ENCODE data around the gene ARHGAP12. TPM values are rescaled to one million over a fixed set of nuclear protein-coding genes. Genes with fewer than 3 reads are reported as not detected.

The ARHGAP12 gene
- total RNA-seq, 1 donor from 2014 or later, result 68.9 TPM

DNA sequence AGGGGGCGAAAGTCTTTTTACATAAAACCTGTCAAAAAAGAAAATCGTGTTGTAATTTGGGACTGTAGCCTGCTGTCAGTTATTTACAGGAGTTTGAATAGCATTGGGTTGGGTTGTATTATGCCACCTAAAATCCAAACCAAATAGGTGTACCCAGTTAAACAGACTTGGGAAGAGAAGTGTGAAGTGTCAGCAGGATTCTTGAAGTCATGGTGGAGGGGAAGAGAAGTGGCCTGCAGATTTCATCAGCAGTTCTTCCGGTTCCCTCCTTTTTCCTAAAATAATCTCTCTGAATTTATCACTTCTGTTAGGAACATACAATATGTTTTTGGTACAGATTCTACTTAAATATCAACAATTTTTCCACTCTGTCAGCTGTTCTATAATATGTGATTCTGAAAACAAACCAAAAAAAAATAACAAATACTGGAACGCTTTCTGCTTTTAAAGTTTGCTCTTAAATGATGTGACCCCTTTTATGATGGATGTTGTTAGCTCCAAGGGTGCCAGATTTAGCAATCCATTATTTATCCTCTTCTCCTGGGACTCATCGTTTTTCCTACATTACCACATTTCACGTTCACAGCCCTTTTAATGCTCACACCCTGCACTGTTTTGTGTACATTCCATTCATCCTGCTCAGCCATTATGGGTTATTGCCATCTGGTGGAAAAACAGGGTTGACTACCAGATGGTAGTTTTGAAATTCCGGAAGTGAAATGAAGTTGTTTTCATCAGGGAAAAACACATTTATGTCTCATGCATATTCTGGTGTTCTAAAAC, 18.7 kb upstream of the ARHGAP12 start:
- Mint-ChIP-seq H3K9me3 (peaks cover 4% of the 10 kb centered on the region), H3K27ac (no peak overlapping the region), H3K4me1 (peaks cover 15% of the 10 kb centered on the region), H3K4me3 (no peak overlapping the region), H3K36me3 (no peaks in the 10 kb centered on the region), H3K27me3 (ENCODE audit: insufficient read depth, low read depth) (peaks cover 2% of the 10 kb centered on the region)
- H3K36me3 ChIP-seq, result no peaks in the 10 kb centered on the region
- H3K4me3 ChIP-seq, result no peak overlapping the region
- peaks cover 10% of the 10 kb centered on the region for H3K4me1 ChIP-seq
- H3K9me3 ChIP-seq (ENCODE audit: low read depth), result no peaks in the 10 kb centered on the region
- no peak for DNase-seq (ENCODE audit: low spot score)
- no peaks in the 10 kb centered on the region for H3K79me2 ChIP-seq (ENCODE audit: low read depth)
- H2AFZ ChIP-seq (replicated peaks), result no peak overlapping the region
- TF ChIP-seq EZH2phosphoT487 (IDR thresholded peaks at IDR 0.05) (no peak), EZH2 (IDR thresholded peaks at IDR 0.05) (no peak)
- TF ChIP-seq, protein P1, sequence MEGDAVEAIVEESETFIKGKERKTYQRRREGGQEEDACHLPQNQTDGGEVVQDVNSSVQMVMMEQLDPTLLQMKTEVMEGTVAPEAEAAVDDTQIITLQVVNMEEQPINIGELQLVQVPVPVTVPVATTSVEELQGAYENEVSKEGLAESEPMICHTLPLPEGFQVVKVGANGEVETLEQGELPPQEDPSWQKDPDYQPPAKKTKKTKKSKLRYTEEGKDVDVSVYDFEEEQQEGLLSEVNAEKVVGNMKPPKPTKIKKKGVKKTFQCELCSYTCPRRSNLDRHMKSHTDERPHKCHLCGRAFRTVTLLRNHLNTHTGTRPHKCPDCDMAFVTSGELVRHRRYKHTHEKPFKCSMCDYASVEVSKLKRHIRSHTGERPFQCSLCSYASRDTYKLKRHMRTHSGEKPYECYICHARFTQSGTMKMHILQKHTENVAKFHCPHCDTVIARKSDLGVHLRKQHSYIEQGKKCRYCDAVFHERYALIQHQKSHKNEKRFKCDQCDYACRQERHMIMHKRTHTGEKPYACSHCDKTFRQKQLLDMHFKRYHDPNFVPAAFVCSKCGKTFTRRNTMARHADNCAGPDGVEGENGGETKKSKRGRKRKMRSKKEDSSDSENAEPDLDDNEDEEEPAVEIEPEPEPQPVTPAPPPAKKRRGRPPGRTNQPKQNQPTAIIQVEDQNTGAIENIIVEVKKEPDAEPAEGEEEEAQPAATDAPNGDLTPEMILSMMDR (IDR thresholded peaks at IDR 0.05), result no peak
- no peak overlapping the region for H3K4me2 ChIP-seq
- no peaks in the 10 kb centered on the region for H4K20me1 ChIP-seq (ENCODE audit: low read depth)
- H3K27ac ChIP-seq, result no peak overlapping the region
- peaks cover 4% of the 10 kb centered on the region for H3F3A ChIP-seq (ENCODE audit: low read depth)
- no peaks in the 10 kb centered on the region for H3K27me3 ChIP-seq
- H3K9ac ChIP-seq, result no peak overlapping the region

DNA sequence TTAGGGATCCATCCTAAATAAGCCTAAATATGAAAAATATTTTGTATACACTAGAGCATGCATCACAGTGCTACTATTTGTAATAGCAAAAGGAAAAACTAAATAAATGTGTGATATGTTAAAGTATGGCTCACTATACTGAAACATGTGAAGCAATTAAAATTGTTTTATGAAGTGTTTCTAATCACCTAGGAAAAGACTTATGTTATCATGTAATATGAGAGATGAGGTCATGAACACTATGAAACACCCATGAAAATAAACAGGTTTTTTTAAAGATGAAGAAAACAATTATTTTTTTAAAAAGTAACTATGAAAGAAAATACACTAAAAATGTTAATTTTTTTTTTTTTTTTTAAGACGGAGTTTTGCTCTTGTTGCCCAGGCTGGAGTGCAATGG, 16.8 kb upstream of the ARHGAP12 start:
- TF ChIP-seq EZH2phosphoT487 (IDR thresholded peaks at IDR 0.05), result no peak
- no peak for TF ChIP-seq EZH2 (IDR thresholded peaks at IDR 0.05)
- TF ChIP-seq, protein P1 (IDR thresholded peaks at IDR 0.05), result no peak
- H3K4me2 ChIP-seq, result no peak overlapping the region
- no peaks in the 10 kb centered on the region for H3K9me3 ChIP-seq (ENCODE audit: low read depth)
- no peaks in the 10 kb centered on the region for H3K27me3 ChIP-seq
- peaks cover 2% of the 10 kb centered on the region for H3K9me3 Mint-ChIP-seq
- no peaks in the 10 kb centered on the region for H3K79me2 ChIP-seq (ENCODE audit: low read depth)
- H3K4me3 ChIP-seq, result no peak overlapping the region
- DNase-seq (ENCODE audit: low spot score), result no peak
- H3K9ac ChIP-seq, result no peak overlapping the region
- no peak overlapping the region for H3K27ac ChIP-seq
- peaks cover 29% of the 10 kb centered on the region for H3K4me1 Mint-ChIP-seq
- no peaks in the 10 kb centered on the region for H3K36me3 Mint-ChIP-seq
- peaks cover 4% of the 10 kb centered on the region for H3F3A ChIP-seq (ENCODE audit: low read depth)
- no peak overlapping the region for H2AFZ ChIP-seq (replicated peaks)
- H3K4me1 ChIP-seq, result peaks cover 10% of the 10 kb centered on the region
- no peak overlapping the region for H3K4me3 Mint-ChIP-seq
- no peaks in the 10 kb centered on the region for H3K27me3 Mint-ChIP-seq (ENCODE audit: insufficient read depth, low read depth)
- H3K36me3 ChIP-seq, result no peaks in the 10 kb centered on the region
- no peak overlapping the region for H3K27ac Mint-ChIP-seq
- H4K20me1 ChIP-seq (ENCODE audit: low read depth), result no peaks in the 10 kb centered on the region

DNA sequence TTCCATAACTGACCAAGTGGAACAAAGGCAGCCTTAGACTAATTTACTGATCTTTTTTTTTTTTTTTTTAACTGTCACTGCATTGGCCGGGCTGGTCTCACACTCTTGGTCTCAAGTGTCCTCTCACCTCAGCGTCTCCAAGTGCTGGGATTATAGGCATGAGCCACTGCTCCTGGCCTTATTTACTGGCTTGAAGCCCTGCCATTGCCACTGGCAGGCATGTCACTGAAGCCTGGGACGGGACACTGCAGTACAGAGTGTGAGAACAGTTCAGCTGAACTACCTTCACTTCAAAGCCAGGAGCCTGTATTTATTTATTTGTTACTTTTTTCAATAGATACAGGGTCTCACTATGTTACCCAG, 15.4 kb upstream of the ARHGAP12 start:
- H3K9me3 Mint-ChIP-seq, result no peaks in the 10 kb centered on the region
- no peaks in the 10 kb centered on the region for H3K27me3 ChIP-seq
- no peaks in the 10 kb centered on the region for H3K36me3 Mint-ChIP-seq
- H3K9ac ChIP-seq, result no peak overlapping the region
- no peak overlapping the region for H3K4me3 Mint-ChIP-seq
- DNase-seq (ENCODE audit: low spot score), result no peak
- no peak overlapping the region for H3K4me2 ChIP-seq
- H3K36me3 ChIP-seq, result no peaks in the 10 kb centered on the region
- H3K27me3 Mint-ChIP-seq (ENCODE audit: insufficient read depth, low read depth), result no peaks in the 10 kb centered on the region
- H3K79me2 ChIP-seq (ENCODE audit: low read depth), result no peaks in the 10 kb centered on the region
- no peak for TF ChIP-seq EZH2 (IDR thresholded peaks at IDR 0.05)
- TF ChIP-seq EZH2phosphoT487 (IDR thresholded peaks at IDR 0.05), result no peak
- TF ChIP-seq, protein P1 (IDR thresholded peaks at IDR 0.05), result no peak
- no peak overlapping the region for H2AFZ ChIP-seq (replicated peaks)
- peaks cover 34% of the 10 kb centered on the region for H3K4me1 Mint-ChIP-seq
- H4K20me1 ChIP-seq (ENCODE audit: low read depth), result no peaks in the 10 kb centered on the region
- H3K27ac Mint-ChIP-seq, result no peak overlapping the region
- H3K4me1 ChIP-seq, result peaks cover 10% of the 10 kb centered on the region
- H3K27ac ChIP-seq, result no peak overlapping the region
- H3K9me3 ChIP-seq (ENCODE audit: low read depth), result no peaks in the 10 kb centered on the region
- peaks cover 4% of the 10 kb centered on the region for H3F3A ChIP-seq (ENCODE audit: low read depth)
- no peak overlapping the region for H3K4me3 ChIP-seq

Measured in neural progenitor cell (in vitro differentiated cells).